ENCODE results near the gene SMIM7.

The SMIM7 gene

GRCh38 chr19:16628984-16629691 lies 30.8 kb downstream of the SMIM7 start:
- 28% methylated on average over 23 of the region's 23 CpGs for WGBS
- peaks cover 42% of the 10 kb centered on the region for H3K36me3 ChIP-seq (ENCODE audit: insufficient read depth, low read length)

DNA sequence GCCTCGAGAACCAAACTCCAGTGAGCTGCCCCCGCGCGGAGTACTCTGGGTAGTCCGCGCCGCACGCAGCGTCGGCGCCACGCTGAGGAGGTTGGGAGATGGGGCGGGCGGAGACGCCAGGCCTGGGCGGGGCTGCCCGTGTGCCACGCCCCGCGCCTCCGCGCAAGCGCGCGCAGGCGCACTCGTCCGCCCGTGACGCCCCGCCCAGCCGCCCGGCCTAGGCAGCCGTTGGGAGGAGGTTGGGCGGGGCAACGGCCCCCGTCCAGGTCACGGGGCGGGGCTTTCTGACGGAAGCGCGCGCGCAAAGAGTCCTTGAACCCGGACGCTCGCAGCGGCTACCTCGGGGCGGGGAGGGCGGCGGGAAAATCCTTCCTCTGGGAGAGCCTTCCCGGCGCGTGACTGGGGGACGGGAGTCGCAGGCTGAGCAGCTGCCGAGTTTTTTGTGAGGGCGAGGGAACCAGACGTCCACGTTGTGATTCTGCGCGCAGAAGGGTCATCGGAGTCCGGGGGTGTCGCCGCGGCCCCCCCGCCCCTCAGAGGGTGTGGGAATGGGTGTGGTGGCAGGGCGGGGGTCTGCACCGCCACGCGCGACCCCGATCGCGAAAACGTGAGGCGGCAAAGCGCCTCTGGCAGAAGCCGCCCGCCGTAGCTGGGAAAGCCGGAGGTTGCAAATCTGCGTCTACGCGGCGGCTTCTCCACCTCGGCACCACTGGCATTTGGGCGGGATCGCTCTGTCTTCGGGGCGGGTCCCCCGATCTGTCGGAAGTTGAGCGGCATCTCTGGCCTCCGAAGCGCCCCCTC lies 31.6 kb downstream of the SMIM7 start, which contains the start of gene MED26:
TSS of gene MED26 (minus strand) at position 22 of the 801 bp plus-strand sequence. CDS start 261 bp downstream, outside the sequence.
- Histone ChIP-seq H3K4me3 (ENCODE audit: low read length) (peak within 1 kb of the TSS; percentile 88), H3K27ac (ENCODE audit: low read depth, low read length) (peak within 1 kb of the TSS; percentile 96)

More at GRCh38 chr19:16628984-16629691, 30.8 kb downstream of the SMIM7 start:
- H3K27me3 ChIP-seq (ENCODE audit: insufficient read depth, low read length), result no peaks in the 10 kb centered on the region
- H3K4me3 ChIP-seq (ENCODE audit: low read length), result peak overlapping the region; percentile 88
- peak overlapping the region; percentile 96; the same call in 1 of the 2 replicates for H3K27ac ChIP-seq (ENCODE audit: low read depth, low read length)
- peaks cover 21% of the 10 kb centered on the region for H3K4me1 ChIP-seq (ENCODE audit: insufficient read depth, low read length)
- no peaks in the 10 kb centered on the region for H3K9me3 ChIP-seq (ENCODE audit: insufficient read depth, low read depth, low read length)
- H3K9ac ChIP-seq (ENCODE audit: low read depth, low read length), result peak overlapping the region; percentile 90

DNA sequence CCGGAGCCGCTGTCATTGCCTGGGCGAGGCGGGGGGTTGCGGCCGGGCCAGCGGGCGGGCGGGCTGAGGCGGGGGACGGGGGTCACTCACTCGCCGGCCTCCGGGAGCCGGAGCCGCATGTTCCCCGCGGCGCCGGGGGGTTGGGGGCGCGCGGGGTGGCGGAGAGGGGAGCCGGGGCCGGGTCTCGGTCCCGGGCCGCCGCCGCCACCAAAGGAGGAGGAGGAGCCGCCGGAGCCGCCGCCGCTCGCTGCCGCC lies 32.1 kb downstream of the SMIM7 start:
- WGBS, result under 1% methylated on average over 38 of the region's 38 CpGs
- H3K9ac ChIP-seq (ENCODE audit: low read depth, low read length), result peak overlapping the region; percentile 79
- H3K27ac ChIP-seq (ENCODE audit: low read depth, low read length), result no peak overlapping the region; the same call in 1 of the 2 replicates
- H3K36me3 ChIP-seq (ENCODE audit: insufficient read depth, low read length), result peaks cover 42% of the 10 kb centered on the region
- peak overlapping the region; percentile 88 for H3K4me3 ChIP-seq (ENCODE audit: low read length)
- H3K4me1 ChIP-seq (ENCODE audit: insufficient read depth, low read length), result peaks cover 21% of the 10 kb centered on the region
- H3K27me3 ChIP-seq (ENCODE audit: insufficient read depth, low read length), result no peaks in the 10 kb centered on the region
- no peaks in the 10 kb centered on the region for H3K9me3 ChIP-seq (ENCODE audit: insufficient read depth, low read depth, low read length)

More for the DNA sequence above, 31.6 kb downstream of the SMIM7 start, which contains the start of gene MED26:
- peaks cover 41% of the 10 kb centered on the region for H3K36me3 ChIP-seq (ENCODE audit: insufficient read depth, low read length)
- peaks cover 21% of the 10 kb centered on the region for H3K4me1 ChIP-seq (ENCODE audit: insufficient read depth, low read length)
- no peaks in the 10 kb centered on the region for H3K27me3 ChIP-seq (ENCODE audit: insufficient read depth, low read length)
- H3K9me3 ChIP-seq (ENCODE audit: insufficient read depth, low read depth, low read length), result no peaks in the 10 kb centered on the region
- WGBS, result under 1% methylated on average over 98 of the region's 98 CpGs
- H3K9ac ChIP-seq (ENCODE audit: low read depth, low read length), result peak within 1 kb of the TSS; percentile 90

DNA sequence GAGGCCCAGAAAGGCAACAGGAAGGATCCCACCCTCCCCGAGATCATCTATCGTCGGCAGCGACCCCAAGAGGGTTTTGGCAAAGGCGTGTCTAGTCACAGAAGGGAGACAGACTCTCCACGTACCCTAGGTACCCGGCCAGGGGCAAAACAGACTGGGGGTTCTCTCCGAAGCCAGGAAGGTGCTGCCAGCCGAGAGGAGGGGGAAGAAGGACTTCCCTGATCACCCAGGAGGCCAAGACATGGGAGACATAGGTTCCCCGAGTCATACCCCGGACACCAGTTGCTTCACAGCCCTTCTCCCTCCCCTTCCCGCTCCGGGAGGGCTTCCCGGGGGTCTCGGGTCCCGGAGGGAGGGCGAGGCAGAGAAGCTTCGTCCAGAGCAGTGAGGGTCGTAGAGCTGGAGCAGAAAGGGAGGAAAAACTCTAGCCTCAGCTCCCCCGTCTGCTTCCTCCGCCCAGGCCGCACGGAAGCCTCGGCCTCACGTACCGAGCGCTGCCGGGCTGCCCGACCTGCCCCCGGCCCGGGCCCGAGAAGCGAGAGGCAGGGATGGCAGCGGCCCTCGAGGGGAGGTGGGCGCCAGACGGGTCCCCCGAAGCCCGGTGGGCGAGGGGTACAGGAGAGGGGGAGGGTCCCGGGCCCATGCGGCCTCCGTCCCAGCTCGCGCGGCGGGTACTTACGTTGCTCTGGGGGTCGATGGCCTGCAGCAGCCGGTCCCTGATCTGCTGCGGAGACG lies 32.6 kb downstream of the SMIM7 start:
- Histone ChIP-seq H3K4me3 (ENCODE audit: low read length) (peak overlapping the region; percentile 88), H3K4me1 (ENCODE audit: insufficient read depth, low read length) (peaks cover 21% of the 10 kb centered on the region), H3K36me3 (ENCODE audit: insufficient read depth, low read length) (peaks cover 37% of the 10 kb centered on the region), H3K9ac (ENCODE audit: low read depth, low read length) (peak overlapping the region; percentile 79), H3K9me3 (ENCODE audit: insufficient read depth, low read depth, low read length) (no peaks in the 10 kb centered on the region), H3K27ac (ENCODE audit: low read depth, low read length) (peak overlapping the region; percentile 37; the same call in 1 of the 2 replicates), H3K27me3 (ENCODE audit: insufficient read depth, low read length) (no peaks in the 10 kb centered on the region)
- 1% methylated on average over 52 of the region's 52 CpGs for WGBS

DNA sequence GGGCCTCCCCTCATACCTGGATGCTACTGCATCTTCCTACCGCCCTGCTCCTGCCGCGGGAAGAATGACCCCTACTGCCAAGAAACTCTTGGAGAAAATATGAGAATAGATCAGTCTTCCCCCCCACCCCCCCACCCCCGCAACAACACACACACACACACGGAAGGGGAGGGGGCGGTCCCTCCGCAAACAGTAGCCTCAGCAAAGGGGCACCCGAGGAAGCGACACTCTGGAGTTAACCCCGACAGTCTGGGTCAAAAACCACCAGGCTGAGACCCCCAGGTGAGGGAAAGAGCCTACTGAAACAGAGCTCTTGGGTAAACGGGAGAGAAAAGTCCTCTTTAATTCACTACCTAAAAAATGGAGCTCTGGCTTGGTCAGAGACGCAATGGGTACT lies 33.1 kb downstream of the SMIM7 start:
- Histone ChIP-seq H3K4me1 (ENCODE audit: insufficient read depth, low read length) (peaks cover 21% of the 10 kb centered on the region), H3K9ac (ENCODE audit: low read depth, low read length) (peak overlapping the region; percentile 79), H3K9me3 (ENCODE audit: insufficient read depth, low read depth, low read length) (no peaks in the 10 kb centered on the region), H3K4me3 (ENCODE audit: low read length) (peak overlapping the region; percentile 88), H3K27ac (ENCODE audit: low read depth, low read length) (peak overlapping the region; percentile 37; the same call in 1 of the 2 replicates), H3K36me3 (ENCODE audit: insufficient read depth, low read length) (peaks cover 33% of the 10 kb centered on the region), H3K27me3 (ENCODE audit: insufficient read depth, low read length) (no peaks in the 10 kb centered on the region)
- 3% methylated on average over 8 of the region's 12 CpGs for WGBS

GRCh38 chr19:16625163-16625958 lies 34.6 kb downstream of the SMIM7 start:
- Histone ChIP-seq H3K9ac (ENCODE audit: low read depth, low read length) (peak overlapping the region; percentile 43), H3K36me3 (ENCODE audit: insufficient read depth, low read length) (peaks cover 21% of the 10 kb centered on the region)
- WGBS, result 83% methylated on average over 16 of the region's 16 CpGs

GRCh38 chr19:16624236-16624635 lies 35.7 kb downstream of the SMIM7 start:
- Histone ChIP-seq H3K9ac (ENCODE audit: low read depth, low read length) (peak overlapping the region; percentile 43; the same call in 1 of the 2 replicates), H3K27ac (ENCODE audit: low read depth, low read length) (no peak overlapping the region), H3K36me3 (ENCODE audit: insufficient read depth, low read length) (peaks cover 18% of the 10 kb centered on the region), H3K4me3 (ENCODE audit: low read length) (no peak overlapping the region), H3K27me3 (ENCODE audit: insufficient read depth, low read length) (no peaks in the 10 kb centered on the region), H3K4me1 (ENCODE audit: insufficient read depth, low read length) (peaks cover 17% of the 10 kb centered on the region), H3K9me3 (ENCODE audit: insufficient read depth, low read depth, low read length) (no peaks in the 10 kb centered on the region)
- WGBS, result 93% methylated on average over 10 of the region's 10 CpGs

More at GRCh38 chr19:16625163-16625958, 34.6 kb downstream of the SMIM7 start:
- Histone ChIP-seq H3K27ac (ENCODE audit: low read depth, low read length) (peak overlapping the region; percentile 43; the same call in 1 of the 2 replicates), H3K9me3 (ENCODE audit: insufficient read depth, low read depth, low read length) (no peaks in the 10 kb centered on the region), H3K4me1 (ENCODE audit: insufficient read depth, low read length) (peaks cover 21% of the 10 kb centered on the region), H3K4me3 (ENCODE audit: low read length) (peak overlapping the region; percentile 88; the same call in 1 of the 2 replicates), H3K27me3 (ENCODE audit: insufficient read depth, low read length) (no peaks in the 10 kb centered on the region)

DNA sequence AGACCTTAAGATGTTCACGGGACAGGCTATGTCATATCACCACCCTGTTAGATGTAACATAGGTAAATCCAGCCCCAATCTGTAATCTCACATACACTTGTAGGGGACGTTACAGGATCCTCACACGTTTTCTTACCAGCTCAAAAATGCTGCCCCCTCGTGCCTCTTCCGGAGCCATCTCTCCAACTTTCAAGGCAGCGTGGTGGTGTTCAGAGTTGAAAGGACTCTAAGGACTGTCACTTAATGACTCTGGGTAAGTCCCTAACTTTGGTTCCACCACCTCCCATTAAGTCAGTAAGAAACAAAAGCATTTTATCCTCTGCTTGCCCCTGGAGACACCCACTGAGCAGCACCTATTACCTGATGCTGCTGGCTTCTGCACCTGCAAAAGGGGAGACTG lies 36.4 kb downstream of the SMIM7 start:
- Histone ChIP-seq H3K36me3 (ENCODE audit: insufficient read depth, low read length) (peaks cover 18% of the 10 kb centered on the region), H3K27me3 (ENCODE audit: insufficient read depth, low read length) (no peaks in the 10 kb centered on the region), H3K27ac (ENCODE audit: low read depth, low read length) (no peak overlapping the region), H3K9me3 (ENCODE audit: insufficient read depth, low read depth, low read length) (no peaks in the 10 kb centered on the region), H3K4me1 (ENCODE audit: insufficient read depth, low read length) (peaks cover 14% of the 10 kb centered on the region), H3K9ac (ENCODE audit: low read depth, low read length) (no peak overlapping the region; the same call in 1 of the 2 replicates), H3K4me3 (ENCODE audit: low read length) (no peak overlapping the region)
- WGBS, result 99% methylated on average over 6 of the region's 6 CpGs

DNA sequence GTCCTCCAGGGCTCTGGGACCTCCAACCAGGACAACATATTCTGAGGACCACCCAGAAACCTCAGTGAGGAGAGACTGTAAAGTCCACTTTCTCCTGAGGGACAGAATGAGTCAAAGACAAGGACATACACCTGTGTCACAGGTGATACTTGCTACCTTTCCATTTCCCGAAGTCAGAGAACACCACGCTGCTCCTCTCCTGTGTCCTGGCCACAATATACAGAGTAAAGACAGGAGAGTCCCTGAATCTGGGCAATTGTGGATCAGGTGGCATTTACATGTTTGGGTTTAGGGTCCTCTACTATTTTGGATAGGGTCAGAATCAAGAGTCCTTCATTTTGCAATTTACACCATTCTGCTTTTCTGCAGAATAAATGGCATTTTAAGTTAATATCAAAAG lies 36.9 kb downstream of the SMIM7 start:
- H3K9me3 ChIP-seq (ENCODE audit: insufficient read depth, low read depth, low read length), result no peaks in the 10 kb centered on the region
- H3K27me3 ChIP-seq (ENCODE audit: insufficient read depth, low read length), result no peaks in the 10 kb centered on the region
- peaks cover 18% of the 10 kb centered on the region for H3K36me3 ChIP-seq (ENCODE audit: insufficient read depth, low read length)
- H3K4me3 ChIP-seq (ENCODE audit: low read length), result no peak overlapping the region
- H3K9ac ChIP-seq (ENCODE audit: low read depth, low read length), result no peak overlapping the region
- peaks cover 14% of the 10 kb centered on the region for H3K4me1 ChIP-seq (ENCODE audit: insufficient read depth, low read length)
- no peak overlapping the region for H3K27ac ChIP-seq (ENCODE audit: low read depth, low read length)
- 97% methylated on average over 2 of the region's 2 CpGs for WGBS

- H3K4me3 ChIP-seq (ENCODE audit: low read length), result no peak overlapping the region
- WGBS, result 89% methylated on average over 7 of the region's 7 CpGs
- H3K9me3 ChIP-seq (ENCODE audit: insufficient read depth, low read depth, low read length), result no peaks in the 10 kb centered on the region
- H3K27me3 ChIP-seq (ENCODE audit: insufficient read depth, low read length), result no peaks in the 10 kb centered on the region
- H3K36me3 ChIP-seq (ENCODE audit: insufficient read depth, low read length), result peaks cover 18% of the 10 kb centered on the region
- peaks cover 10% of the 10 kb centered on the region for H3K4me1 ChIP-seq (ENCODE audit: insufficient read depth, low read length)
- H3K9ac ChIP-seq (ENCODE audit: low read depth, low read length), result peak overlapping the region; percentile 10; the same call in 1 of the 2 replicates
- H3K27ac ChIP-seq (ENCODE audit: low read depth, low read length), result no peak overlapping the region
Observed at GRCh38 chr19:16621165-16621800, 38.7 kb downstream of the SMIM7 start.

Measured in HUES64 (cell line).